HPDE6-E6E7 (cell line): ENCODE results near the gene NMT2.

Source experiments
- DNase-seq: peaks from one replicate; pipeline ENCODE4 v3.0.0; 2011; ENCODE audit warnings: missing footprints; ENCODE audit errors: extremely low spot score

The NMT2 gene

GRCh38 chr10:15181576-15182156 lies 13.2 kb upstream of the NMT2 start:
- DNase-seq = no peak

- no peak for DNase-seq
These were observed 12.2 kb upstream of the NMT2 start for GRCh38 chr10:15180736-15181135.

- DNase-seq = no peak
These were observed 7.8 kb upstream of the NMT2 start for GRCh38 chr10:15176269-15176668.

GRCh38 chr10:15175587-15175986 lies 7.1 kb upstream of the NMT2 start:
- DNase-seq = no peak

- peak; percentile 12 for DNase-seq
These were observed 3.9 kb upstream of the NMT2 start for GRCh38 chr10:15172306-15172840.

GRCh38 chr10:15169555-15170401 lies 1.3 kb upstream of the NMT2 start:
- DNase-seq = no peak

GRCh38 chr10:15168786-15169554 lies 477 bp upstream of the NMT2 start:
- DNase-seq = peak; percentile 31

GRCh38 chr10:15167411-15168290 lies 842 bp downstream of the NMT2 start:
- peak; percentile 4 for DNase-seq

GRCh38 chr10:15166325-15166724 lies 2.2 kb downstream of the NMT2 start:
- DNase-seq = no peak

GRCh38 chr10:15163253-15163828 lies 5.2 kb downstream of the NMT2 start:
- DNase-seq = no peak

- DNase-seq = no peak
These were observed 9.5 kb downstream of the NMT2 start for GRCh38 chr10:15158972-15159371.

- DNase-seq = no peak
These were observed 10.0 kb downstream of the NMT2 start for GRCh38 chr10:15158448-15158847.

- DNase-seq = no peak
These were observed 12.4 kb downstream of the NMT2 start for GRCh38 chr10:15155978-15156656.

GRCh38 chr10:15152556-15152955 lies 15.9 kb downstream of the NMT2 start:
- no peak for DNase-seq

GRCh38 chr10:15150563-15150962 lies 17.9 kb downstream of the NMT2 start:
- no peak for DNase-seq

GRCh38 chr10:15149042-15149771 lies 19.3 kb downstream of the NMT2 start:
- DNase-seq = no peak

- no peak for DNase-seq
These were observed 20.7 kb downstream of the NMT2 start for GRCh38 chr10:15147594-15148392.

- no peak for DNase-seq
These were observed 22.1 kb downstream of the NMT2 start for GRCh38 chr10:15146366-15146765.

- DNase-seq = no peak
These were observed 23.7 kb downstream of the NMT2 start for GRCh38 chr10:15144788-15145187.
